ENCODE measurements around the gene SYT7.

Gene SYT7

GRCh38 chr11:61535998-61536675 is 44.7 kb downstream of the SYT7 start:
- no peak for DNase-seq (ENCODE audit: low read depth)

- no peak for DNase-seq (ENCODE audit: low read depth)
Measured at GRCh38 chr11:61534933-61535839, 45.7 kb downstream of the SYT7 start.

GRCh38 chr11:61534025-61534932 is 46.6 kb downstream of the SYT7 start:
- DNase-seq (ENCODE audit: low read depth) = no peak

GRCh38 chr11:61533401-61533800 is 47.5 kb downstream of the SYT7 start:
- no peak for DNase-seq (ENCODE audit: low read depth)

GRCh38 chr11:61533039-61533375 is 47.9 kb downstream of the SYT7 start:
- DNase-seq (ENCODE audit: low read depth) = no peak

GRCh38 chr11:61532134-61533038 is 48.5 kb downstream of the SYT7 start:
- peak; percentile 11 for DNase-seq (ENCODE audit: low read depth)

GRCh38 chr11:61531044-61531443 is 49.8 kb downstream of the SYT7 start:
- no peak for DNase-seq (ENCODE audit: low read depth)

- no peak for DNase-seq (ENCODE audit: low read depth)
Measured at GRCh38 chr11:61529537-61530225, 51.2 kb downstream of the SYT7 start.

GRCh38 chr11:61528114-61528513 is 52.8 kb downstream of the SYT7 start:
- no peak for DNase-seq (ENCODE audit: low read depth)

GRCh38 chr11:61526956-61527731 is 53.7 kb downstream of the SYT7 start:
- no peak for DNase-seq (ENCODE audit: low read depth)

- DNase-seq (ENCODE audit: low read depth) = no peak
Measured at GRCh38 chr11:61526229-61526628, 54.6 kb downstream of the SYT7 start.

GRCh38 chr11:61524963-61525587 is 55.8 kb downstream of the SYT7 start:
- DNase-seq (ENCODE audit: low read depth) = no peak

- DNase-seq (ENCODE audit: low read depth) = no peak
Measured at GRCh38 chr11:61524446-61524845, 56.4 kb downstream of the SYT7 start.

- no peak for DNase-seq (ENCODE audit: low read depth)
Measured at GRCh38 chr11:61522881-61523280, 58.0 kb downstream of the SYT7 start.

GRCh38 chr11:61518032-61518795 is 62.7 kb downstream of the SYT7 start:
- no peak for DNase-seq (ENCODE audit: low read depth)

GRCh38 chr11:61516675-61517572 is 64.0 kb downstream of the SYT7 start:
- no peak for DNase-seq (ENCODE audit: low read depth)

- no peak for DNase-seq (ENCODE audit: low read depth)
Measured at GRCh38 chr11:61516191-61516590, 64.7 kb downstream of the SYT7 start.

- DNase-seq (ENCODE audit: low read depth) = no peak
Measured at GRCh38 chr11:61515686-61516085, 65.2 kb downstream of the SYT7 start.
